Kidney epithelial cell (primary cell): ENCODE results near the gene HBM. TPM values are rescaled to one million over a fixed set of nuclear protein-coding genes. Genes with fewer than 3 reads are reported as not detected.

Experiments used
- DNase-seq: peaks from one replicate; pipeline ENCODE4 v3.0.0-alpha.2; 2010; ENCODE audit warnings: low read depth
- H3K27me3 ChIP-seq: 2 replicates; pipeline ENCODE4 v1.6.0; 2011; ENCODE audit warnings: low read length; ENCODE audit not compliant: control insufficient read depth, insufficient read depth
- H3K36me3 ChIP-seq: 2 replicates; pipeline ENCODE4 v1.5.1; 2011; ENCODE audit warnings: low read length; ENCODE audit not compliant: control insufficient read depth, insufficient read depth
- H3K4me3 ChIP-seq: 2 replicates; pipeline ENCODE4 v1.5.1; 2011; ENCODE audit warnings: low read depth, mild to moderate bottlenecking, control low read depth, low read length
- CTCF ChIP-seq: IDR thresholded peaks from 2 replicates; pipeline ENCODE4 v1.5.1; 2011; ENCODE audit warnings: mild to moderate bottlenecking, moderate library complexity, low read length, control low read depth, inconsistent platforms; ENCODE audit not compliant: insufficient read depth, poor library complexity, severe bottlenecking
- total RNA-seq: library from RNA; depleted of rRNA; stranded (reverse); fragments of >200 nt; gene quantifications from 2 replicates; pipeline ENCODE4 v1.2.3, GENCODE V29; 2015

The HBM gene
- total RNA-seq, 1 donor from 2014 or later: not detected

GRCh38 chr16:130533-131173 is 35.1 kb upstream of the HBM start:
- TF ChIP-seq CTCF: no peak
- peaks cover 2% of the 10 kb centered on the region for H3K36me3 ChIP-seq
- no peak overlapping the region for H3K4me3 ChIP-seq

GRCh38 chr16:132120-132519 is 33.7 kb upstream of the HBM start:
- no peak overlapping the region for H3K4me3 ChIP-seq
- H3K36me3 ChIP-seq: peaks cover 2% of the 10 kb centered on the region
- DNase-seq: no peak
- H3K27me3 ChIP-seq: no peaks in the 10 kb centered on the region
- TF ChIP-seq CTCF: no peak

More at GRCh38 chr16:130533-131173, 35.1 kb upstream of the HBM start:
- no peaks in the 10 kb centered on the region for H3K27me3 ChIP-seq
- DNase-seq: no peak

GRCh38 chr16:133716-134115 is 32.1 kb upstream of the HBM start:
- no peak for TF ChIP-seq CTCF
- Histone ChIP-seq H3K36me3 (peaks cover 2% of the 10 kb centered on the region), H3K27me3 (no peaks in the 10 kb centered on the region), H3K4me3 (no peak overlapping the region)
- DNase-seq: no peak

GRCh38 chr16:138049-138417 is 27.7 kb upstream of the HBM start:
- DNase-seq: no peak
- peak overlapping the region; percentile 76 for H3K4me3 ChIP-seq
- TF ChIP-seq CTCF: no peak
- no peaks in the 10 kb centered on the region for H3K27me3 ChIP-seq
- H3K36me3 ChIP-seq: no peaks in the 10 kb centered on the region

- TF ChIP-seq CTCF: no peak
- Histone ChIP-seq H3K36me3 (no peaks in the 10 kb centered on the region), H3K4me3 (no peak overlapping the region), H3K27me3 (no peaks in the 10 kb centered on the region)
- no peak for DNase-seq
Measured at GRCh38 chr16:140175-140857, 25.5 kb upstream of the HBM start.
